Testis (tissue), 2 donors: ENCODE measurements around the gene NEDD1.

Source experiments
- CTCF ChIP-seq, 3 experiments: fragments of 450-650 bp in 2 of 3; fragments of 200-600 bp in 1 of 3; sonication (generic) in 1 of 3; IDR thresholded peaks; one replicate each; pipeline ENCODE4 v1.5.1; 2016 to 2019; ENCODE audit warnings: antibody characterized with exemption in 3 of 3, mild to moderate bottlenecking in 2 of 3, moderate library complexity in 1 of 3
- POLR2A ChIP-seq: fragments of 450-650 bp; IDR thresholded peaks from one replicate; pipeline ENCODE4 v1.6.1; 2017; ENCODE audit warnings: antibody characterized with exemption, mild to moderate bottlenecking, moderate library complexity

- TF ChIP-seq POLR2A = no peak
- no peak for TF ChIP-seq CTCF (IDR thresholded peaks at IDR 0.05)
Observed at GRCh38 chr12:96889273-96889933, 17.7 kb upstream of the NEDD1 start.
